UCSD-AML1 (cell line): Measurements from ENCODE around the gene ABITRAM.
"Not testable (repeated sequence)": the region's sequence is repeated elsewhere in the genome, so short reads cannot be mapped to it uniquely, and the experiment has no call there.

Source experiments
- DNase-seq: peaks from one replicate; lab custom pipeline; 2025; ENCODE audit not compliant: unreplicated experiment; lab: John Stamatoyannopoulos, UW

Gene ABITRAM

GRCh38 chr9:108924466-108924865, 9.7 kb upstream of the ABITRAM start:
- no peak for DNase-seq

- no peak for DNase-seq
Observed at GRCh38 chr9:108928386-108928785, 5.8 kb upstream of the ABITRAM start.

GRCh38 chr9:108933231-108933717, 926 bp upstream of the ABITRAM start:
- no peak for DNase-seq

GRCh38 chr9:108933718-108934322, 380 bp upstream of the ABITRAM start, which contains the start of gene ELP1:
Gene ELP1 (minus strand): TSS chr9:108934124. CDS start chr9:108931146, 2,978 bp downstream.
- DNase-seq = peak; percentile 94

GRCh38 chr9:108937561-108938305, 3.5 kb downstream of the ABITRAM start:
- no peak for DNase-seq

- no peak for DNase-seq
Observed at GRCh38 chr9:108939975-108940374, 5.8 kb downstream of the ABITRAM start.

GRCh38 chr9:108950168-108950567, 16.0 kb downstream of the ABITRAM start:
- no peak for DNase-seq

GRCh38 chr9:108951578-108951977, 17.4 kb downstream of the ABITRAM start:
- DNase-seq = no peak

GRCh38 chr9:108953983-108954574, 19.9 kb downstream of the ABITRAM start:
- DNase-seq = no peak

GRCh38 chr9:108956022-108956630, 21.9 kb downstream of the ABITRAM start:
- no peak for DNase-seq

GRCh38 chr9:108956631-108957026, 22.4 kb downstream of the ABITRAM start:
- DNase-seq = no peak

GRCh38 chr9:108960331-108960730, 26.1 kb downstream of the ABITRAM start:
- no peak for DNase-seq

- DNase-seq = no peak
Observed at GRCh38 chr9:108961151-108961550, 27.0 kb downstream of the ABITRAM start.

- DNase-seq = no peak
Observed at GRCh38 chr9:108963459-108964143, 29.4 kb downstream of the ABITRAM start.

GRCh38 chr9:108967916-108968315, 33.7 kb downstream of the ABITRAM start:
- DNase-seq = no peak

- DNase-seq = not testable (repeated sequence)
Observed at GRCh38 chr9:108971392-108971791, 37.2 kb downstream of the ABITRAM start.

- no peak for DNase-seq
Observed at GRCh38 chr9:108972186-108972585, 38.0 kb downstream of the ABITRAM start.

- no peak for DNase-seq
Observed at GRCh38 chr9:108972626-108973209, 38.5 kb downstream of the ABITRAM start.

- no peak for DNase-seq
Observed at GRCh38 chr9:108973895-108974294, 39.7 kb downstream of the ABITRAM start.

- DNase-seq = no peak
Observed at GRCh38 chr9:108978205-108978604, 44.0 kb downstream of the ABITRAM start.

- no peak for DNase-seq
Observed at GRCh38 chr9:108980893-108981292, 46.7 kb downstream of the ABITRAM start.
